PC-9 (cell line): ENCODE measurements around the gene PCDHGC3. TPM values are rescaled to one million over a fixed set of nuclear protein-coding genes. Genes with fewer than 3 reads are reported as not detected.
"Not testable (repeated sequence)": the region's sequence is repeated elsewhere in the genome, so short reads cannot be mapped to it uniquely, and the experiment has no call there.

ENCODE experiments used
- BruUV-seq: library from RNA; stranded (reverse); fragments of 400-500 nt; replicated peaks from 2 replicates; lab custom pipeline; 2021; lab: Mats Ljungman, UMichigan
- CTCF ChIA-PET: fragments of 300-600 bp; sonication (Branson Sonifier 250); formaldehyde crosslinking; loops from one replicate; lab custom pipeline; 2022; ENCODE audit warnings: antibody characterized with exemption; lab: Charles Lee
- POLR2A ChIA-PET: fragments of 300-600 bp; sonication (Branson Sonifier 250); formaldehyde crosslinking; loops from one replicate; lab custom pipeline; 2022; ENCODE audit warnings: antibody characterized with exemption; ENCODE audit not compliant: unreplicated experiment; lab: Charles Lee
- DNase-seq, 2 experiments: peaks; one replicate each; pipeline versions ENCODE4 v3.0.0 to v3.0.0-alpha.2; 2015 to 2022; ENCODE audit warnings: mixed read lengths in 1 of 2
- H2AFZ ChIP-seq: fragments of 200-600 bp; sonication (generic); 2 replicates; pipeline ENCODE4 v1.8.1; 2017; ENCODE audit warnings: antibody characterized with exemption
- H3F3A ChIP-seq: fragments of 200-600 bp; sonication (generic); 2 replicates; pipeline ENCODE4 v1.8.1; 2017; ENCODE audit warnings: antibody characterized with exemption, mild to moderate bottlenecking, low read depth; ENCODE audit not compliant: insufficient read depth
- H3K27ac ChIP-seq: fragments of 200-600 bp; sonication (generic); 2 replicates; pipeline ENCODE4 v1.6.1; 2016; ENCODE audit warnings: mixed run types
- H3K27me3 ChIP-seq: fragments of 200-600 bp; sonication (generic); 2 replicates; pipeline ENCODE4 v1.6.1; 2016; ENCODE audit warnings: low read depth, mixed run types; ENCODE audit not compliant: insufficient read depth
- H3K36me3 ChIP-seq: fragments of 200-600 bp; sonication (generic); 2 replicates; pipeline ENCODE4 v1.6.1; 2016; ENCODE audit warnings: low read depth, mixed run types
- H3K4me1 ChIP-seq: fragments of 200-600 bp; sonication (generic); replicated peaks from 2 replicates; pipeline ENCODE4 v1.6.1; 2016; ENCODE audit warnings: mixed run types; ENCODE audit not compliant: insufficient read depth
- H3K4me2 ChIP-seq: fragments of 200-600 bp; sonication (generic); 2 replicates; pipeline ENCODE4 v1.6.1; 2017; ENCODE audit warnings: mixed run types
- H3K4me3 ChIP-seq: fragments of 200-600 bp; sonication (generic); 2 replicates; pipeline ENCODE4 v1.6.1; 2016; ENCODE audit warnings: mixed run types
- H3K79me2 ChIP-seq: fragments of 200-600 bp; sonication (generic); 2 replicates; pipeline ENCODE4 v1.6.1; 2017; ENCODE audit warnings: low read depth, mixed run types
- H3K9me2 ChIP-seq: fragments of 200-600 bp; sonication (generic); 2 replicates; pipeline ENCODE4 v1.8.1; 2017; ENCODE audit warnings: mild to moderate bottlenecking; ENCODE audit not compliant: insufficient read depth
- H3K9me3 ChIP-seq: fragments of 200-600 bp; sonication (generic); 2 replicates; pipeline ENCODE4 v1.8.1; 2016; ENCODE audit warnings: low read depth; ENCODE audit not compliant: insufficient read depth
- H4K20me1 ChIP-seq: fragments of 200-600 bp; sonication (generic); 2 replicates; pipeline ENCODE4 v1.8.1; 2017; ENCODE audit not compliant: insufficient read depth
- EZH2 ChIP-seq: fragments of 200-600 bp; sonication (generic); IDR thresholded peaks from 2 replicates; pipeline ENCODE4 v1.8.0; 2017; ENCODE audit warnings: antibody characterized with exemption, low read depth
- intact Hi-C: fragments of 100-400 bp; cut with micrococcal nuclease; formaldehyde crosslinking; loops from one replicate; pipeline ENCODE4 v1.10.0; 2022; ENCODE audit not compliant: unreplicated experiment
- total RNA-seq: library from RNA; stranded (reverse); gene quantifications from 2 replicates; pipeline ENCODE4 v1.2.3, GENCODE V29; 2021
- TF ChIP-seq, protein P1 (sequence below): fragments of 200-600 bp; sonication (generic); conservative IDR thresholded peaks from 2 replicates; pipeline ENCODE4 v1.6.1; 2017; ENCODE audit warnings: mixed run types, antibody characterized with exemption, mild to moderate bottlenecking, moderate library complexity

PCDHGC3 gene
- total RNA-seq, 1 experiment from 2014 or later = 0.50 TPM

DNA sequence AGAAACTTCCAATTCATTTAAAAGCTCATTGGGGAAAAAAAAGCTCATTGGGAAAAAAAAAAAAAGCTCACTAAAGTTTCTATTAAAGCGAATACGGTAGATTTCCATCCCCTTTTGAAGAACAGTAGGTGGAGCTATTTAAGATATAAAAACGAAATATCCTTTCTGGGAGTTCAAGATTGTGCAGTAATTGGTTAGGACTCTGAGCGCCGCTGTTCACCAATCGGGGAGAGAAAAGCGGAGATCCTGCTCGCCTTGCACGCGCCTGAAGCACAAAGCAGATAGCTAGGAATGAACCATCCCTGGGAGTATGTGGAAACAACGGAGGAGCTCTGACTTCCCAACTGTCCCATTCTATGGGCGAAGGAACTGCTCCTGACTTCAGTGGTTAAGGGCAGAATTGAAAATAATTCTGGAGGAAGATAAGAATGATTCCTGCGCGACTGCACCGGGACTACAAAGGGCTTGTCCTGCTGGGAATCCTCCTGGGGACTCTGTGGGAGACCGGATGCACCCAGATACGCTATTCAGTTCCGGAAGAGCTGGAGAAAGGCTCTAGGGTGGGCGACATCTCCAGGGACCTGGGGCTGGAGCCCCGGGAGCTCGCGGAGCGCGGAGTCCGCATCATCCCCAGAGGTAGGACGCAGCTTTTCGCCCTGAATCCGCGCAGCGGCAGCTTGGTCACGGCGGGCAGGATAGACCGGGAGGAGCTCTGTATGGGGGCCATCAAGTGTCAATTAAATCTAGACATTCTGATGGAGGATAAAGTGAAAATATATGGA lies 45.2 kb upstream of the PCDHGC3 start, which contains the start of gene PCDHGA12:
Gene PCDHGA12 (plus strand): TSS at position 176 of the 782 bp plus-strand sequence. CDS start 253 bp downstream, at position 429.
- CTCF ChIA-PET = interaction anchor here (0.6 to 1.0 kb wide), 5 partner anchors 45 to 312 kb away, joined by 3 to 6 read pairs (median 4); no protein-coding TSS in a partner anchor
- Histone ChIP-seq H3K27me3 (peaks cover 28% of the 10 kb centered on the region), H3K9me3 (0 out of 2 replicates have a peak, but pooled peaks cover 3% of the 10 kb centered on the region), H3K9me2 (no peaks in the 10 kb centered on the region), H3K27ac (no peak within 1 kb of the TSS), H3K36me3 (no peaks in the 10 kb centered on the region), H3K4me2 (no peak within 1 kb of the TSS), H3F3A (no peaks in the 10 kb centered on the region), H3K4me1 (no peaks in the 10 kb centered on the region), H2AFZ (no peak within 1 kb of the TSS), H3K79me2 (no peaks in the 10 kb centered on the region), H4K20me1 (no peaks in the 10 kb centered on the region), H3K4me3 (no peak within 1 kb of the TSS)
- peak in 1 of 2 experiments; percentile 9 for DNase-seq
- BruUV-seq = no TSS peak
- no peak for TF ChIP-seq EZH2
- TF ChIP-seq, protein P1, sequence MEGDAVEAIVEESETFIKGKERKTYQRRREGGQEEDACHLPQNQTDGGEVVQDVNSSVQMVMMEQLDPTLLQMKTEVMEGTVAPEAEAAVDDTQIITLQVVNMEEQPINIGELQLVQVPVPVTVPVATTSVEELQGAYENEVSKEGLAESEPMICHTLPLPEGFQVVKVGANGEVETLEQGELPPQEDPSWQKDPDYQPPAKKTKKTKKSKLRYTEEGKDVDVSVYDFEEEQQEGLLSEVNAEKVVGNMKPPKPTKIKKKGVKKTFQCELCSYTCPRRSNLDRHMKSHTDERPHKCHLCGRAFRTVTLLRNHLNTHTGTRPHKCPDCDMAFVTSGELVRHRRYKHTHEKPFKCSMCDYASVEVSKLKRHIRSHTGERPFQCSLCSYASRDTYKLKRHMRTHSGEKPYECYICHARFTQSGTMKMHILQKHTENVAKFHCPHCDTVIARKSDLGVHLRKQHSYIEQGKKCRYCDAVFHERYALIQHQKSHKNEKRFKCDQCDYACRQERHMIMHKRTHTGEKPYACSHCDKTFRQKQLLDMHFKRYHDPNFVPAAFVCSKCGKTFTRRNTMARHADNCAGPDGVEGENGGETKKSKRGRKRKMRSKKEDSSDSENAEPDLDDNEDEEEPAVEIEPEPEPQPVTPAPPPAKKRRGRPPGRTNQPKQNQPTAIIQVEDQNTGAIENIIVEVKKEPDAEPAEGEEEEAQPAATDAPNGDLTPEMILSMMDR = no peak
- POLR2A ChIA-PET = interaction anchor here (0.6 kb wide), 1 partner anchor 43 kb away, joined by 3 read pairs; no protein-coding TSS in a partner anchor
- intact Hi-C loops = no loop called here

DNA sequence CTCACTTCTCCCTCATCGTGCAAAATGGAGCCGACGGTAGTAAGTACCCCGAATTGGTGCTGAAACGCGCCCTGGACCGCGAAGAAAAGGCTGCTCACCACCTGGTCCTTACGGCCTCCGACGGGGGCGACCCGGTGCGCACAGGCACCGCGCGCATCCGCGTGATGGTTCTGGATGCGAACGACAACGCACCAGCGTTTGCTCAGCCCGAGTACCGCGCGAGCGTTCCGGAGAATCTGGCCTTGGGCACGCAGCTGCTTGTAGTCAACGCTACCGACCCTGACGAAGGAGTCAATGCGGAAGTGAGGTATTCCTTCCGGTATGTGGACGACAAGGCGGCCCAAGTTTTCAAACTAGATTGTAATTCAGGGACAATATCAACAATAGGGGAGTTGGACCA lies 44.5 kb upstream of the PCDHGC3 start:
- Histone ChIP-seq H3K79me2 (no peaks in the 10 kb centered on the region), H3K36me3 (no peaks in the 10 kb centered on the region), H3K4me3 (no peak overlapping the region), H3K4me2 (no peak overlapping the region), H2AFZ (no peak overlapping the region), H3K9me2 (no peaks in the 10 kb centered on the region), H3K27me3 (peaks cover 27% of the 10 kb centered on the region), H4K20me1 (no peaks in the 10 kb centered on the region), H3K4me1 (no peaks in the 10 kb centered on the region), H3K9me3 (0 out of 2 replicates have a peak, but pooled peaks cover 3% of the 10 kb centered on the region), H3F3A (no peaks in the 10 kb centered on the region), H3K27ac (no peak overlapping the region)
- ChIA-PET CTCF (interaction anchor here (0.6 kb wide), 1 partner anchor 313 kb away, joined by 6 read pairs; no protein-coding TSS in a partner anchor), POLR2A (no interaction called here)
- intact Hi-C loops = no loop called here
- BruUV-seq = no TSS peak
- no peak for DNase-seq
- TF ChIP-seq, protein P1 = no peak
- TF ChIP-seq EZH2 = no peak

DNA sequence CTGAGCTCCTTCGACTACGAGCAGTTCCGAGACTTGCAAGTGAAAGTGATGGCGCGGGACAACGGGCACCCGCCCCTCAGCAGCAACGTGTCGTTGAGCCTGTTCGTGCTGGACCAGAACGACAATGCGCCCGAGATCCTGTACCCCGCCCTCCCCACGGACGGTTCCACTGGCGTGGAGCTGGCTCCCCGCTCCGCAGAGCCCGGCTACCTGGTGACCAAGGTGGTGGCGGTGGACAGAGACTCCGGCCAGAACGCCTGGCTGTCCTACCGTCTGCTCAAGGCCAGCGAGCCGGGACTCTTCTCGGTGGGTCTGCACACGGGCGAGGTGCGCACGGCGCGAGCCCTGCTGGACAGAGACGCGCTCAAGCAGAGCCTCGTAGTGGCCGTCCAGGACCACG lies 43.5 kb upstream of the PCDHGC3 start:
- H3K79me2 ChIP-seq, H3K4me2 ChIP-seq, BruUV-seq, H2AFZ ChIP-seq, H3F3A ChIP-seq, H3K4me1 ChIP-seq, H3K9me2 ChIP-seq, H3K9me3 ChIP-seq, POLR2A ChIA-PET, CTCF ChIA-PET, DNase-seq, intact Hi-C loops, H3K27ac ChIP-seq, H3K4me3 ChIP-seq, H3K36me3 ChIP-seq, H4K20me1 ChIP-seq: not testable (repeated sequence)
- H3K27me3 ChIP-seq = peaks cover 20% of the 10 kb centered on the region; the same call in 1 of the 2 replicates

DNA sequence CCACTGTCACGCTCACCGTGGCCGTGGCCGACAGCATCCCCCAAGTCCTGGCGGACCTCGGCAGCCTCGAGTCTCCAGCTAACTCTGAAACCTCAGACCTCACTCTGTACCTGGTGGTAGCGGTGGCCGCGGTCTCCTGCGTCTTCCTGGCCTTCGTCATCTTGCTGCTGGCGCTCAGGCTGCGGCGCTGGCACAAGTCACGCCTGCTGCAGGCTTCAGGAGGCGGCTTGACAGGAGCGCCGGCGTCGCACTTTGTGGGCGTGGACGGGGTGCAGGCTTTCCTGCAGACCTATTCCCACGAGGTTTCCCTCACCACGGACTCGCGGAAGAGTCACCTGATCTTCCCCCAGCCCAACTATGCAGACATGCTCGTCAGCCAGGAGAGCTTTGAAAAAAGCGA lies 43.0 kb upstream of the PCDHGC3 start:
- H3K4me1 ChIP-seq, DNase-seq, H3K36me3 ChIP-seq, H3K4me2 ChIP-seq, H3K4me3 ChIP-seq, H3K27ac ChIP-seq, POLR2A ChIA-PET, intact Hi-C loops, H3K9me2 ChIP-seq, H2AFZ ChIP-seq, H3F3A ChIP-seq, H4K20me1 ChIP-seq, CTCF ChIA-PET, BruUV-seq, H3K79me2 ChIP-seq, H3K9me3 ChIP-seq: not testable (repeated sequence)
- H3K27me3 ChIP-seq = peaks cover 20% of the 10 kb centered on the region; the same call in 1 of the 2 replicates
